ENCODE data around the gene EXOC7.

Gene EXOC7, protein sequence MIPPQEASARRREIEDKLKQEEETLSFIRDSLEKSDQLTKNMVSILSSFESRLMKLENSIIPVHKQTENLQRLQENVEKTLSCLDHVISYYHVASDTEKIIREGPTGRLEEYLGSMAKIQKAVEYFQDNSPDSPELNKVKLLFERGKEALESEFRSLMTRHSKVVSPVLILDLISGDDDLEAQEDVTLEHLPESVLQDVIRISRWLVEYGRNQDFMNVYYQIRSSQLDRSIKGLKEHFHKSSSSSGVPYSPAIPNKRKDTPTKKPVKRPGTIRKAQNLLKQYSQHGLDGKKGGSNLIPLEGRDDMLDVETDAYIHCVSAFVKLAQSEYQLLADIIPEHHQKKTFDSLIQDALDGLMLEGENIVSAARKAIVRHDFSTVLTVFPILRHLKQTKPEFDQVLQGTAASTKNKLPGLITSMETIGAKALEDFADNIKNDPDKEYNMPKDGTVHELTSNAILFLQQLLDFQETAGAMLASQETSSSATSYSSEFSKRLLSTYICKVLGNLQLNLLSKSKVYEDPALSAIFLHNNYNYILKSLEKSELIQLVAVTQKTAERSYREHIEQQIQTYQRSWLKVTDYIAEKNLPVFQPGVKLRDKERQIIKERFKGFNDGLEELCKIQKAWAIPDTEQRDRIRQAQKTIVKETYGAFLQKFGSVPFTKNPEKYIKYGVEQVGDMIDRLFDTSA

DNA sequence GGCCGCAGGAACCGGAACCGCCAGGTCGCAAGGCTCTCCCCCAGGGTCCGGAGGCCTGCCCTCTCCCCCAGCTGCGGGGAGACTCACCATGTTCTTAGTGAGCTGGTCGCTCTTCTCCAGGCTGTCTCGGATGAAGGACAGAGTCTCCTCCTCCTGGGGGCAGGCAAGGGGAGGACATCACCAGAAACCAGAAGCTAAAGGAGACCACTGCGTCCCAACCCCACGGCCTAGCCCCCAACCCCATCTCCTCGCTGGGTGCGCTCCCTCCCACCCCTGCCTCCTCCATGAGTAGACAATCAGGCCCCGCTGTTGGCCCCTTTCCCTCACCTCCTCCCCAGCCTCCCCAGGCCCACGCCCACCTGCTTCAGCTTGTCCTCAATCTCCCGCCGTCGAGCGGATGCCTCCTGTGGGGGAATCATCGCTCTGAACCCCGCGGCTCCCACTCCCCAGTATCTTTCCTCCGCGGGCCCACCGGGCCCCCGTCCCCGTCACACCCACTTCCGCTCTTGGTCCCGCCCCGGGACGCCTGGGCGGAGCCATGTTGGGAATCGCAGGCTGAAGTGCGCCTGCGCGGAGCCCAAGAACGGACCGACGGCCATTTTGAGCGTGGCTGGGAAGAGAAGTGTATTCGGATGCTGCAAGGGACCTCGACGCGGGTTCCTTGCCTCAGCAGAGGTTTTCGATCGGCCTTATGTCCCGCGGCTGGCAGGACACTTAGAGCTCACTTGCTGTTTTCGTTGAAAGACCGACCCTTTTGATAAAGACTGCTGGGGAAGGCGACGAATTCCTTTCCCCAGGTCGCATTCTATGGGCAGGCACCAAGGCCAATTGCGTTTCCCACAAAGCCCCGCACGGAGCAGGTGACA, at the start of gene EXOC7:
Gene EXOC7 (minus strand): TSS at position 514 of the 866 bp plus-strand sequence. CDS start 95 bp downstream, at position 419.
- DNase-seq: peak; percentile 92

DNA sequence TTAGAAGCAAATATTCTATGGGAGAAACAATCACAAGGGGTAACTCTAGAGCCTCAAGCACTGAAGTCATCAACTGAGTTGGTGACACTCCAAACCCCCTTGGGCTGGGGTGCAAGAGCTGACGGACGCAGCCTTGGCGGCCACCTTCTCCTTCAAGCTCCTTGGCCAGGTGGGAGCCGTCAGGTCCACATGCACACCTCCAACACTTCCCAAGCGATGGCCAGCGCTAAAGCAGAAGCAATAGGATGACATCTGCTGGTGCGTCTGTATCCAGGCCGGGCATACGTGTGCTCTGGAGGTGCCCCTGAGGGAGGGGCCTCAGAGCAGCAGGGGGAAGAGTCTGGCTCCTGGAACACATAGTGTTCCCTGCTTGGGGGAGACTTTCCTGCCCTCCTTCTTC, 49.6 kb upstream of the EXOC7 start:
- no peak for DNase-seq

DNA sequence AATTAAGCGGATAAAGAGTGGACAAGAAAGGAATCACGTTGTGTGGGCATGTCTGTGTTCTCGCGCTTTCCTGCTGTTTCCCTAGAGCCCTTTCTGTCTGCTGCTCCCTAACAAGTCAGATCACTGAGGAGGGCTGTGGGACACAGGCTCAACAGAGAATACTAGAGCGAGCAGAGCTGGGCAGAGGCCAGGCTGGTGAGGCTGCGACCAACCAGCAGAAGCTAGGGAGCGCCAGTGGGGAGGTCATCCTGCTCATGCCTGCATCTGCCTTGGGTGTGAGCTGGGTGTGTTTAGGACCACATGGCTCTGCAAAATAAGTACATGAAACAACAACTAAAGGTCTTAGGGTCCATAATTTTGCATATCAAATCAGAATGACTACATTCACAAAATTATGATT, 49.0 kb upstream of the EXOC7 start:
- no peak for DNase-seq

DNA sequence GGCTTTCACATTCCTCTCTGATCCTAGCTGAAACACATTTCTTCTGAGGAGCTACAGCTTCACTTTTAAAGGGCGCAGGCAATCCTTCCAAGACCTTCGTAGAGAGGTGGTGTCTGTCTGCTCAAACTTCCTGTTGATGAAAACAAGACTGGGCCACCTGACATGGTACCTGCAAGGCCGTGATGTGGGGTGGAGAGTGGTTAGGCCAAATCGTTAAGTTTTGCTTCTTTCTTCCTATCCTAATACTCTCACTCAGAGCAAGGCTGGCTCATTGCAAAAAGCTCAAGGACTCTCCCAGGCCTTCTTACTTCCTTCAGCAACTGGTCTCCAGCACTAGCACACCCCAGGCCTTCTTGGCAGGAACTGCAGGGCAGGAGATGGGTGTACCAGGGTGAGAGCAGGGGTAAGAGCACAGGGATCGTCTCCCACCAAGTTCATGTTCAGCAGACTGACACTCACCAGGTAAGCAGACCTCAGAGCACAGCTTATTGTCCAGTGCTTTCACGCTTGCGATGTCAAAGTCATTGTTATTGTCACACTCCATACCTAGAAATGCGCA, 48.4 kb upstream of the EXOC7 start:
- DNase-seq: no peak

DNA sequence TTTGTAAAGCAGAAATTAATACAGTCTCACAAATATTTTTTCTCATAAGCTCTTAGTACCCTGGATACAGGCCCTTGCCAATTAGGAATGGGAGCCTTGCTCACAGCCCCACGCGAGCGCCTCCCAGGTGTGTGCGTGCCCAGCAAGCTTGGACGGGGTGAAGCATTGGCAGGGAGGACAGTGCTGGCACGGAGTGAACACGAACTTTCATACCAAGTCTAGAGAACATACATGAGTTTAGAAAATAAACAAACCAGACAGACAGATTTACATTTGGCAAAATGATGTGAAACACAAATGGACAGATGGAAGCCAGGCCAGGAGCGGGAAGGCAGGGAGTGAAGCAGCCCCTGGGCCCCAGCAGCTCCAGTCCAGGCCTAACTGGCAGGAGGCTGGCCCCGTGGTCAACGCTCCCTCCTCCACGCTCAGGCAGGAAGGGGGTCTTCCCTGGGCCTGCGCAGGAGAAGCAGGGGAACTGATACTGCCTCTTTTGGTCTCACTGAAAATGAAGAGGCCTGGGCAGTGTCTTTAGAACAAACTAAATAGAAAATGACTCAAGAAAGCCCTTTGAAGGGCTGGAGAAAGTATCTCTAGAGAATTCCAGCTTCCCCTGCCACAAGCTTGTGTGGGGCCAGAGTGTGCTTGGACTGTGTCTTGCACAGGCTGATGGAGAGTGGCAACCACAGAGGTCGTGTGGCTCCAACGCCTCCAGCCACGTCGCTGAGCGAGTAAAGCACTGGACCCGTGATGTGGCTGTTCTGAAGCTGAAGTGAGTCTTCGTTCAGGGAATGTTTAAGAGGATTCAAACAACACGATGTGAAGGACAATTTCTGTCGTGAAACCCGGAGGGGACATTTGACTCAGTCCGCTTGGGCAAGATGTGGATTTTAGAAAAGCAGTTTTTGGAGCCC, 47.4 kb upstream of the EXOC7 start:
- DNase-seq: no peak

DNA sequence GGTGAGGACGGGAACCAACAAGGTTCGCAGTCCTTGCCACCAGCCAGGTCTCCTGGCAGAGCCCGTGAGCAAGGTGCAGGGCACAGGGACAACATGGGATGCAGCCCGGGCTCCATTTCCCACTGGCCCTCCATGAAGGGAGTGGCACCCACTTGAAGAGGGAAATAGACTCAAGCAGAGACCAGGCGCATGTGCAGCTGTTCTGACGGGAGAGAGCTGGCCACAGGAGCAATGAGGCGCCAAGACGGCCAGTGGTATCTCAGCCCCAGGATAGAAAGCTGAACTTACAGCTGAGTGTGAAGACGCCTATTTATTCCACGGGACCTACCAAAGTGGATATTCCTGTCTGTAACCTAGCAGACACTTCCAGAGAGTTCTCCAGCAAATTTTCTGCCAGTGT, 45.6 kb upstream of the EXOC7 start:
- DNase-seq: no peak

DNA sequence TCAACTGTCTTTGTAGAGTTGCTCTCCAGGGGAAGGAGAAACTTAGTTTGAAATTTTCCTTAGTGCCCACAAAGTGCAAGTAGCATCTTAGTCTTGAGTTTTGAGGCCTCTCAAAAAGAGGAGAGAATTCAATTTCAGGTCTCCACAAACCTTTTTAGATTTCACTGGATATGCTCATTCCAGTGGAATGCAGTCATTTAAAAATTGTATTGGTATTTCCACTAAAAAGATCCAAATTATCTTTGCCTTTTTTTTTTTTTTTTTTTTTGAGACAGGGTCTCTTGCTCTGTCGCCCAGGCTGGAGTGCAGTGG, 44.4 kb upstream of the EXOC7 start:
- no peak for DNase-seq

DNA sequence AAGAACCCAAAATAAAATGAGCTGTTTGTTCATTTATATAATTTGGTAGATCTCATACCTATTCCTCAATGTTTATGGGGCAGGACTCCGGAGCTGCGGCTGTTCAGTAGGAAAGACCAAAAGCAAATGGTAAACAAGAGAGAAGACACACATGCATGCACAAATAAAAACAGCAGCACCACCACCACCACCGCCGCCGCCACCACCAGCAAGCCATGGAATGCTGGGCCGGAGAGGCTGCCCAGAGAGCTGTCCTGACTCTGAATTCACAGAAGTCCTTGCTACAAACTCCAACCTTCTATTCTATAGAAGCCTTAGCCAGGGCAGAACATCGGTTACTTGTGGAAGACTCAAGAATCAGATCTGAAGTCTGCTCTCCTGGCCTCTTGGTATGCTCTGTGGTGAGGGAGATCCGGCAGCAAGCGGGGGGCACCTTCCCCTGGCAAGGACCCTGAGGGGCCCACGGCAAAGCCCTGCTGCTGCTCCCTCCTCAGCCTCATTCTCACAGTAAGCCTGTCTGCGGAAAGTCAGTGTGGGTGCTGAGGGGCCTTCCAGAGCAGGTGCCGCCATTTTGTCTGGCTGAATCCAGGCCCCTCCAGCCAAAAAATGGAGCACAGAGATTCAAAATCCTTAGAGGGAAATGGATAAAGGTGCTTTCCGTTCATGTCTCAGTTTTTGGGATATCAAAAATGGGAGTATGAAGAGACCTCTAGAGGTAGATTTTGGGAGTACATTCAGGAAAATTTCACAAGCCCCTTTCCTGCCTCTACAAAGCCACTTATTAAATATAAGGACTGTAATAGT, 43.8 kb upstream of the EXOC7 start:
- DNase-seq: no peak

DNA sequence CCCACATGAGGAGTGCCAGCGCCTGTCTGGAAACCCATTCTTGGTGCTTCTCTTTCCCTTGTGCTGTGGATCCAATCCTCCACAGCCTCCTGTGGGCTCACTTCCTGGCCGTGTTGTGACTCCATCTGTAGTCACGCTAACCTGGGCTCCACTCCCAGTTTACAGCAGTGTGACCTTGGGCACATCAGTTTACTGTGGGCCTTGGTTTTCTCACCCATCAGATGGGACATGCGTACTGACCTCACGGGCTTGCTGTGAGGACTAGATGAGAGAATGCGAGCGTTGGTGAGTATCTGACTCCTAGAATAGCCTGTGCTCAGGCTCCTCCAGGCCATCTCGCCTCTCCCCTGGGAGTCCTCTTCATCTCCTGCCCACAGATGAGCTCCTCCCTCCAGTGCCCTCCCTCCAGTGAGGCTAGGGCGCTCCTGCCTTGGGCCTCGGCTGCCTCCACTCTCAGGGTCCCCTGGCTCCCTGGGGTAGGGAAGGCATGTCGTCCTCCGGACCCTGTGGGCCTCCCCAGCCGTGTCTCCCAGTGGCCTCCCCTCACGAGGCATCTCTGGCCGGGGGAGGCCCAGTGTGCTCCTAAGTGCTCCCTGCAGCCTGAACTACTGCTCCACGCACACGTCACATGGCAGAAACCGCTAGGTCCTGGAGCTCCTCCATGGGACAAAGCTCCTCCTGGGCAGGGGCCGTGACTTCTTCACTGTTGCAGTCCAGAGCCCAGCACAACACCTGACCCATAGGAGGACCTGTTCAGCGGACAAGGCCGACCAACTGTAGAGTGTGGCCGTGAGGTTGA, 42.7 kb upstream of the EXOC7 start:
- DNase-seq: no peak

DNA sequence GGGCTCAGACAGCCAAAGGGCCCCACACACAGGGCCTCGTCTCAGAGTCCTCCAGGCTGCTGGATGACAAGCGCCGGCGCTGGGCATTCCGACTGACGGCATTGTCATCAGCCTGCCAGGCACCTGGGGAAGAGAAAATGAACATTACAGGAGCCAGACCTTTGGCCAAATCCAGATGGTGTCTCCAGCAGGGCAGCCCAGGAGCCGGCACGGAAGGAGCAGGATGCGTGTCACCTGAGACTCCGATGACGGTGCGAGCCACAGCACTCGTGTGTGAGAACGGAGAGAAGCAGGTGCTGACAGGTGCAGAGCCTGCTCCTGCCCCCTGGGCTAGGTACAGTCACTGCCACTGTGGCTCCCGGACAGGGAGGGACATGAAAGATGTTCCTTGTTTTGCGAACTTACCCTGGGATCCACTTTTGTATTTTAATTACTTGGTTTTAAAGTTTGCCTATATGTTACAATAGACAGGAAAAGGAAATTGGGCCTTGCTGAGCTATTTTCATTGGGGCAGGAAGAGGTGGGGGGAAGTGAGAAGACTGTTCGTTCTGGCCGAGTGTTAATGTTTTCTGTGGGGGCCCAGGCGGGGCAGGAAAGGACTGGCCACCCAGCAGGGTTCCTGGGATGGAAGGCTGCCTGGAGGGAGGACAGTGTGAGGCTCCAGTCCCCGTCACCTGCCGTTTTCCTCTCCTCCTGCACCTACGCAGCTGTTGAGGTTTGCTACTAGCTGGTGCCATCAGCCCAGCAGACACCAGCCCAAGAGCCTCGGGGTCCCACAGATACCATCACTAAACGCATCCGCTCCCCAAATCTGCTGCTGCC, 41.9 kb upstream of the EXOC7 start:
- DNase-seq: peak; percentile 46

DNA sequence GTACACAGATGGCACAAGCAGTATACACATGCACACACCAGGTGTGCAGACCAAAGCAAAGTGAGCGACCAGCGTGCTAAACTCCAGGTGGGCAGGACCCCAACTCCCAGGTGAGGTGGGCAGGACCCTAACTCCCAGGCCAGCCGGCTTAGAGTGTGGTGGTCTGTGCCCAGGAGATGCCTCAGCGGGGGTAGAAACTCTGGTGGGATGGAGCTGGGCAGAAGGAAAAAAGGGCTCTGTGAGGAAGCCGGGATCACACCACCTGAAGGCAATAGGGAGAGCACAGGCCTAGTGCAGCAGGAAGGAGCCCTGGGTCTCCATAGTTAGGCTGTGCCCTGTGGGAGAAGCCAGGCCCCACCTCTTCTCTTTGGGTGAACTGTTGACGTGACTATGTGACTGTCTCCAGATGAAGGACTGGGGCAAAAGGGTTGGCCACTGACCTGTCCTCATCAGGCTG, 39.0 kb upstream of the EXOC7 start:
- DNase-seq: no peak

DNA sequence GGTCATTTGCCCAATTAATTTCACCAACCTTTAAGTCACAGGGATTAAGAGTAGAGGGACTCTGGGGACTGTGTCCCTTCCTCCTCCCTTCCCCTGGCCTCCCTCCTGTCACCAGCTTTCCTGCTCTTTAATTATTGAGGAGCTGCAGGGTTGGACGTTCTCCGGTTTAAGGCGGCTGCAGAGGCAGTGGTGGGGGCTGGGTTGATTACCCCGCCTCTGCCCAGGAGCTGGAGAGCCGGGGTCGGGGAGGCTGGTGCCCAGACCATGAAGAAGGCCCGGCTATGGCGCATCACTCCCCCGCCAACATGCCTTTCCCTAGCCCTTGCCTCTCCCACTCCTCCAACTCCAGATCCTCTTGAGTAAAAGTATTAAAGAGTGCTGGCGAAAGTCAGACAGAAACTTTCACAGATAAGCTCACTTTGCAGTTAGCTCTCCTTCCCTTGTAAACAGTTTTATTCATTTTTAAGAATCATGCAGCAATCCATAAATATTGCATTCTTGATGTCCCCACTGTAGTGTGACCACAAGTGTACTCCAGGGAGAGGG, 38.5 kb upstream of the EXOC7 start:
- DNase-seq: no peak

DNA sequence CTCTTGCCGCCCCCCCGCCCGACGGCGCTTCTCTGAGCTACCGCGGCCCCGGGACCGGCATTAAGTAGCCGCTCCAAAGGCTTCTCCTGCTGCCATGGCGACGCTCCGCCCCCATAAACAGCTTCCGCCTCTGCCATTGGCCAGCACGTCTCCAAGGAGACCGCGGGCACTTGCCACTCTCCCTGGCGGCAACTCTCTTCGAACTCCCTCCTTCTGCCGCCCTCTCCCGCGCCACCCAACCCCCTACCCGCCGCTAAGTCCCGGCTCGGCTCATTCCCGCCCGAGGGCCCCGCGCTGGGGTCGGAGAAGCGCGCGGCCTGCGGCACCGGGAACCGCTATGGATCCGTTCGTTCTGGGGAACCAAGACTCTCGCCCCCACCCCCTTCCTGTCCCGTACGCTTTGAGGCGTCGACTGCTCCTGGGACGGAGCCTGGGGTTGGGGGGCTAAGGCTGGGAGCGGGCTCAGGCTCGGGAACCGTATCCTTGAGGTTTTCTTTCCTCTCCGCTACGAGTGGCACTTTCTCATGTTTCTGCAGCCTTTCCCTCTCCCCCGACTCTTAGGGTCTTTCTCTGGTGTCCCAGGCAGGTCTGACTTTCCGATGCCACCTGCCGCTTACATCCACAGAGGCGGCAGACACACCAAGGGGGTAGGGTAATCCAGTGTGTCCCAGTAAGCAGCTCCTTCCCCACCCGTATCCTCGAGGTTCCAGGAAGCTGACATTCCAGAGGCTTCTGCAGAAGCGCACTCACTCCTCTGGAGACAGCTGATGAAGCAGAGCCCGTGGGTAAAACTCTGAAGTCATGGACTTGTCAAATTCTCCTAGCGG, 37.8 kb upstream of the EXOC7 start, which contains the start of gene FOXJ1:
Gene FOXJ1 (minus strand): TSS at position 34 of the 827 bp plus-strand sequence. CDS start 850 bp downstream, outside the sequence.
- DNase-seq: peak; percentile 89

DNA sequence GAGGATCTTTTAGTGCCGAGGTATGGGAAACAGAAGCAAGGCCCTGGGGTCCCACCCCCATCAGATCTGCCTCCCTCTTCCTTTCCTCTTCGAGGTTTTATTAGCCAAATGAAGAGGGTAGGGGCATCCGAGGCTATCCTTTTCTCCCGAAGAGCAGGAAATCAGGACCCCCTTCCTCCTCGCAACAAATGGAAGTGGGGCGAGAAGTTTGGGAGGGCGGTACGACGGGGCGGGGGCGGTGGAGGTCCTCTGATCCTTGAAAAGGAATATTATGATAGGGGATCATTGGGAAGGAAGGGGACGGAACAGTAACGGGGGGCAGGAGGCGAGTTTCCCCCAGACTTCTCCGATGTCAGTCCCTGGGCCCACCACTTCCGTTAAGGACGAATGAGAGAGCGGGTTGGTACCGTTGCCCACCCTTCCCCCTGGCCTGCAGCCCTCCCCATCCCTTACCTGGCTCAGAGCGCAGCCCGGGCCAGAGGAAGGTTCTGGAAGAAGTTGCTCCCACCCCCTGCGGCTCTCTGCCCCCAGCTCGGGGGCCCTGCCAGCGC, 37.1 kb upstream of the EXOC7 start:
- no peak for DNase-seq

DNA sequence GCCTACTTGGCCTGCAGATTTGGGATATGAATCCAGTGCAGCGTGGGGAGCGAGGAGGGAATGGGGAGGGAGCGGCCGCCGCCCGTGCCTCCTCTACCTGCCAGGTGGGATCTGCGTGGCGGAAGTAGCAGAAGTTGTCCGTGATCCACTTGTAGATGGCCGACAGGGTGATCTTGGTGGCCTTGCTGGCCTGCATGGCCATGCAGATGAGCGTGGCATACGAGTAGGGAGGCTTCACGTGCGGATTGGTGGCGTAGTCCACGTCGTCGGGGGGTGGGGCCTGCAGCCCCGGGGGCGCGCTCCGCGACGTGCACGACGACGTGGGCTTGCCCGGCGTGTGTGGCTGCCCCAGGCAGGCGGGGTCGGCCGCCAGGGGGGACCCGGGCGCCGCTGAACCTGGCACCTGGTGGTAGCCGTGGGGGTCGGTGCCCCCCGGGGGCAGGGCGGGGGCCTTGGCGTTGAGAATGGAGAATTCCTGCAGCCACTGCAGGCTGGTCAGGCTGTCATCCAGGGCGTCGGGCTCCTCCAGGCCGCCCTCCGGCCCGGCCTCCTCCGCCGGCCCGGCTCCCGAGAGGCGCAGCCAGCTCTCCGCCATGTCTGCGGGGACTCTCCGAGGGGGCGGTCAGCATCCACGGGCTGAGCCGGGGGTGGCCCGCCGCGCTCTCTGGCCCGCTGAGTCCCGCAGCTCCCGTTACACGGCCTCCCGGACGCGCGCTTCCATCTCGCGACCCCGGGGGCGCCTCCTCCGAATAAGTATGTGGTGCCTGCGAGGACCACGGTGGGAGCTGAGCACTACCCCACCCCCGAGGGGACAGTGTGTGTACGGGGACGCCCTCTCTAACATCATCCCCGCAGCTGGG, 36.4 kb upstream of the EXOC7 start:
- peak; percentile 41 for DNase-seq

DNA sequence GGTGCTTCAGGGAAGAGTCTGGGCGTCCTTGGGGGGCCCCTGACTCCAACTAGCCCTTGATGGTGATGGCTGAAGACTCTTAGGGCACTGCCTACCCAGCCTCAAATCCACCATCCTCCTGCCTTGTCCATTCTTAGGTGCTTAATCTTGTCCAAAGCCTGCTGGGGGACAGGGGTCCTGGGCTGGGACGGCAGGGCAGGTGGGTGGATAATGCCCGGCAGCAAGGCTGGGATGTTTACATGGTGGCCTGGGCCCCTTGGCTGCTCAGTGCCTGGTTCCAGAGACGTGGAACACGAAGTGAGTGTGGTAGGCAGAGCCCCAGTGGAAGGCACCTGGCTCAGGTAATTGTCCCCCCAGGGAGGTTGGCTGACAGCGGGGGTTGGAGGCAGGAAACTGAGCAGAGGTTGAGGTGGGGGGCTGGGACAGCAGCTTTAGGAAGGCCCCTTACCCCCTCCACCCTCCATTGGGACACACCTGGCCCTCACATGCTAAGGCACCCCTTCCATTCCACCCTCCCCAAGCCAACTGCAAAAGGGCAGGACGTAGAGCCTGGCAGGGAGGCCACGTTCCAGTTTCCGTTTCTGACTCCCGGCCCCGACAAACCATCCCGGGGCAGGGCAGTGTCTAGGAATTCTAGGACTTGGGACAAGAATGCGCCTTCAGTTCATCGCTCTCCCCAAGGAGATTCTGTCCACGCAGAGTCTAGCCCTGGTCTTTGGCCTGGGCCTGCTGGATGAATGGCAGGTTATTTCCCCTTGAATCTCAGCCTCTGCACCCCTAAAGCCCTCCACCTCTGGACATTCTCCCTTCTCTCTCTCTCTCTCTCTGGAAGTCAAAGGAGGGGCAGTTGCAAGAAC, 35.5 kb upstream of the EXOC7 start:
- no peak for DNase-seq

Measured in stimulated activated CD4-positive, alpha-beta T cell treated with anti-CD3 and anti-CD28 coated beads, Interleukin-4, amount 100 ng/mL, for 24 hours (primary cell).